K562 (cell line): ENCODE results near the gene MTHFD2.

ENCODE experiments used
- CTCF ChIP-seq, 3 experiments: IDR thresholded peaks in 2 of 3; conservative IDR thresholded peaks in 1 of 3; 2 replicates each; pipeline ENCODE4 v1.5.1; 2011 to 2012; ENCODE audit warnings: low read length in 3 of 3, mild to moderate bottlenecking in 3 of 3, control low read depth in 2 of 3, improper control_type of control experiment in 1 of 3, inconsistent platforms in 1 of 3, low read depth in 1 of 3, mixed read lengths in 1 of 3, moderate library complexity in 1 of 3; ENCODE audit not compliant: insufficient read depth in 2 of 3
- NFRKB ChIP-seq: fragments of 450-650 bp; IDR thresholded peaks from 2 replicates; pipeline ENCODE4 v1.6.1; 2016; ENCODE audit warnings: low read depth
- STAT6 ChIP-seq: sonication (generic); formaldehyde crosslinking; IDR thresholded peaks from 2 replicates; pipeline ENCODE4 v1.8.1; 2023; ENCODE audit warnings: mild to moderate bottlenecking, missing genetic modification reagents

GRCh38 chr2:74174909-74175308 is 23.5 kb upstream of the MTHFD2 start:
- TF ChIP-seq STAT6 (CRISPR knock-in tag), result no peak
- TF ChIP-seq CTCF (IDR thresholded peaks at IDR 0.05 in 2 of 3, conservative IDR thresholded peaks at IDR 0.05 in 1 of 3; ENCODE audit: insufficient read depth in 2 of 3, low read depth in 1 of 3, low read length in 3 of 3), result no peak
- no peak for TF ChIP-seq NFRKB
